ENCODE results near the gene PFDN5.

DNA sequence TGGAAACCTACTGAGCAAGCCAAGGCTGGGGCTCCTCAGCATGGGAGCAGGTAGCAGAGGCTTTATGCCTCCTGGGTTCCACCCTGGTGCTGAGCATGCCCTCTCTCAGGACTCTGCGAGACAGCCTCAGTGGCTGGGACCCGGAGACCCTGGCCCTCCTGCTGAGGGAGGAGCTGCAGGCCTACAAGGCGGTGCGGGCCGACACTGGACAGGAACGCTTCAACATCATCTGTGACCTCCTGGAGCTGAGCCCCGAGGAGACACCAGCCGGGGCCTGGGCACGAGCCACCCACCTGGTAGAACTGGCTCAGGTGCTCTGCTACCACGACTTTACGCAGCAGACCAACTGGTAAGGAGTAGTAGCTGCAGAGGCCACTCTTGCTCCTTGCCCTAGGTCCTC, 18.8 kb upstream of the PFDN5 start:
- TF ChIP-seq, protein P1, sequence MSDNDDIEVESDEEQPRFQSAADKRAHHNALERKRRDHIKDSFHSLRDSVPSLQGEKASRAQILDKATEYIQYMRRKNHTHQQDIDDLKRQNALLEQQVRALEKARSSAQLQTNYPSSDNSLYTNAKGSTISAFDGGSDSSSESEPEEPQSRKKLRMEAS (IDR thresholded peaks at IDR 0.05; ENCODE audit: low read depth, low read length), result no peak
- TF ChIP-seq, protein P2, sequence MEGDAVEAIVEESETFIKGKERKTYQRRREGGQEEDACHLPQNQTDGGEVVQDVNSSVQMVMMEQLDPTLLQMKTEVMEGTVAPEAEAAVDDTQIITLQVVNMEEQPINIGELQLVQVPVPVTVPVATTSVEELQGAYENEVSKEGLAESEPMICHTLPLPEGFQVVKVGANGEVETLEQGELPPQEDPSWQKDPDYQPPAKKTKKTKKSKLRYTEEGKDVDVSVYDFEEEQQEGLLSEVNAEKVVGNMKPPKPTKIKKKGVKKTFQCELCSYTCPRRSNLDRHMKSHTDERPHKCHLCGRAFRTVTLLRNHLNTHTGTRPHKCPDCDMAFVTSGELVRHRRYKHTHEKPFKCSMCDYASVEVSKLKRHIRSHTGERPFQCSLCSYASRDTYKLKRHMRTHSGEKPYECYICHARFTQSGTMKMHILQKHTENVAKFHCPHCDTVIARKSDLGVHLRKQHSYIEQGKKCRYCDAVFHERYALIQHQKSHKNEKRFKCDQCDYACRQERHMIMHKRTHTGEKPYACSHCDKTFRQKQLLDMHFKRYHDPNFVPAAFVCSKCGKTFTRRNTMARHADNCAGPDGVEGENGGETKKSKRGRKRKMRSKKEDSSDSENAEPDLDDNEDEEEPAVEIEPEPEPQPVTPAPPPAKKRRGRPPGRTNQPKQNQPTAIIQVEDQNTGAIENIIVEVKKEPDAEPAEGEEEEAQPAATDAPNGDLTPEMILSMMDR (IDR thresholded peaks at IDR 0.05; ENCODE audit: low read depth, low read length), result no peak
- no peak for TF ChIP-seq POLR2A (IDR thresholded peaks at IDR 0.05; ENCODE audit: extremely low read depth, insufficient read length)
